ENCODE results near the gene PGS1.

The PGS1 gene

DNA sequence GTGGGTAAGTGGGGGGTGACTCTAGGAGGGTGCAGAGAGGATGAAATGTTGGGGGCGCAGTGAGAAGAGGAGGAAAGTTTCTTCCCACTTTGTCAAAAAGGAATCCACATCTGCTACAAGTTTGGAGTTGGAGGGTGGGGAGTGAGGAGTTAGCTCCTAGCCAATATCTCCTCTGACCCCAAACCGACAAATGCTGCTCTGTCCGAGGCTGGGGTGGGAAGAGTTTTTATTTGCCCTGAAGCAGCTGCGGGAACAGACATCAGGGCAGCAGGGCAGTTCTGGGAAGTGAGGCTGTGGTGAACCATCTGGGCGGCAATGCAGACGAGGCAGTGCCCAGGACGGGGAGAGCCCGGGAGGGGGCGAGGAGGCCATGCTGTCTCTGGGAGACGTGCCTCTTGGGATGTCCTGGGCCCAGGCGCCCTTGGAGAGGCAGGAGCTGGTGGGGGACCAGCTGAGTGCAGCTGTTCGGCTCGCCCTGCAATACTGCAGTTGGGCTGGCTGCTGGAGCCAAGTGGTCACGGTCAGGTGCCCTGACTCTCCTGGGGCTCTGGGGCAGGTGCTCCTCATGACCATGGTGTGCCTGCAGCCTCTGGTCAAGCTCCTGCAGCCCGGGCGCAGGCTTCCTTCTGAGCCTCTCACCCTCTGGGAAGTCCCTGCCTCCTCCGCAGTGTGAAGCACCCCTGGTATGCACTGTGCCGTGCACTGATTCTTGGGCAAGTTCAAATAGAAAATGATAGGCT is 12.2 kb upstream of the PGS1 start:
- Mint-ChIP-seq H3K27me3 (ENCODE audit: low read depth) (no peaks in the 10 kb centered on the region), H3K36me3 (ENCODE audit: low read depth) (no peaks in the 10 kb centered on the region), H3K4me3 (no peak overlapping the region), H3K9me3 (no peaks in the 10 kb centered on the region), H3K4me1 (ENCODE audit: low read depth) (peaks cover 19% of the 10 kb centered on the region), H3K27ac (no peak overlapping the region)

DNA sequence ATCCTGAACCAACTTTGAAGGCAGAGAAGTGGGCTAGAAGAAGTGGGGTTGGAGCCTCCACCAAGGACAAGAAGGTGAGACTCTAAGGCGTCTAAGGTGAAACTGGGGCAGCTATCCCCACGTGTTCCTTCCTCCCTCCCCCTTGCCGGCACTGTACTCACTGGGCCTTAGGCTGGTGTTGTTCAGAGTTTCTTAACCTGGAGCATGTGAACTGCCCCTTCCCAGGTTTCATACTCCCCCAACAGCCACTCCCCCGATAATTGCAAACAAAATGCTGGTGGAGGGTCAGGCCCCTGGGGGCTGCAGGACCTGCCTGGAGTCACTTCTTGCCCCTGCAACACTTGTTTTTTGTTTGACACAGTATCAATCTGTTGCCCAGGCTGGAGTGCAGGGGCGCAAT is 11.3 kb upstream of the PGS1 start:
- Mint-ChIP-seq H3K36me3 (ENCODE audit: low read depth) (no peaks in the 10 kb centered on the region), H3K9me3 (no peaks in the 10 kb centered on the region), H3K4me3 (no peak overlapping the region), H3K4me1 (ENCODE audit: low read depth) (peaks cover 19% of the 10 kb centered on the region), H3K27me3 (ENCODE audit: low read depth) (no peaks in the 10 kb centered on the region), H3K27ac (no peak overlapping the region)

DNA sequence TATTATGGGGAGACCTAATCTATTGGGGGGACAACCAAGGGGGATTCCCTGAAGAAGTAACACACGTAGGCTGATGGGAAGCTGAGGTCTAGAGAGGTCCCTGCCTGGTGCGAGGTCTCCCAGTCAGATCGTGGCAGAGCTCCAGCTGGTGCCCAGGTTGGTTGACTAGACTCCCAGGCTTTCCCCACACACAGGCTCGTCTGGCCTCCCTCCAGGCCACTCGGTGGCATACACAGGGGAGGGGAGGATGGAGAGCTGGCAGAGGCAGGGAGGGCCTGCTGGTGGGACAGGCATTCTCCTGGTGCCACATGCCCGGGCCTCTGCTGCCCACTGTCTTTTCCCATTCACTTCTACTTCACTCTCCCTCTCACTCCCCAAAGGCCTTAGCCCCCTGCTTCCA is 10.1 kb upstream of the PGS1 start:
- Mint-ChIP-seq H3K27ac (no peak overlapping the region), H3K9me3 (no peaks in the 10 kb centered on the region), H3K4me1 (ENCODE audit: low read depth) (peaks cover 13% of the 10 kb centered on the region), H3K27me3 (ENCODE audit: low read depth) (no peaks in the 10 kb centered on the region), H3K36me3 (ENCODE audit: low read depth) (no peaks in the 10 kb centered on the region), H3K4me3 (no peak overlapping the region)

DNA sequence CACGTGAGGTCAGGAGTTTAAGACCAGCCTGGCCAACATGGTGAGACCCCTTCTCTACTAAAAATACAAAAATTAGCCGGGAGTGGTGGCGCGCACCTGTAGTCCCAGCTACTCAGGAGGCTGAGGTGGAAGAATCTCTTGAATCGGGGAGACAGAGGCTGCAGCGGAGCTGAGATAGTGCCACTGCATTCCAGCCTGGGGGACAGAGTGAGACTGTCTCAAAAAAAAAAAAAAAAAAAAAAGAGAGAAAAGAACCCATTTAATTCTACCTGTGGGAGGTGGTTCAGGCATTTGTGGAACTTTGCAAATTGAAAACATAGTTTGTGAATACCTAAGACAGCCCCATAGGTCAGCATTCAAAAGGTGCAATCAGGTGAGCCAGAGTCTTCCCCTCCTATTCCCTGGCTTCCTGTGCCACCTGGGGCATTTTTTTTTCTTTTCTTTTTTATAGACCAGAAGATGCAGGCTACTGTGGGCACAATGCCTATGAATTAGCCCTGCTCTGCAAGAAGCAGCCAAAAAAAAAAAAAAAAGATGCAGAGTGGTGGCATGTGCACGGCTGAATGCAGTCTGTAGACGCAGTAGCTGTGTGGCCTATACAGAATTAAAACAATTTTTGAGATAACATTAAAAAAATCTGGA is 9.5 kb upstream of the PGS1 start:
- no peak overlapping the region for H3K27ac Mint-ChIP-seq
- H3K27me3 Mint-ChIP-seq (ENCODE audit: low read depth), result no peaks in the 10 kb centered on the region
- H3K4me3 Mint-ChIP-seq, result no peak overlapping the region
- H3K4me1 Mint-ChIP-seq (ENCODE audit: low read depth), result peaks cover 13% of the 10 kb centered on the region
- H3K36me3 Mint-ChIP-seq (ENCODE audit: low read depth), result no peaks in the 10 kb centered on the region
- H3K9me3 Mint-ChIP-seq, result no peaks in the 10 kb centered on the region

DNA sequence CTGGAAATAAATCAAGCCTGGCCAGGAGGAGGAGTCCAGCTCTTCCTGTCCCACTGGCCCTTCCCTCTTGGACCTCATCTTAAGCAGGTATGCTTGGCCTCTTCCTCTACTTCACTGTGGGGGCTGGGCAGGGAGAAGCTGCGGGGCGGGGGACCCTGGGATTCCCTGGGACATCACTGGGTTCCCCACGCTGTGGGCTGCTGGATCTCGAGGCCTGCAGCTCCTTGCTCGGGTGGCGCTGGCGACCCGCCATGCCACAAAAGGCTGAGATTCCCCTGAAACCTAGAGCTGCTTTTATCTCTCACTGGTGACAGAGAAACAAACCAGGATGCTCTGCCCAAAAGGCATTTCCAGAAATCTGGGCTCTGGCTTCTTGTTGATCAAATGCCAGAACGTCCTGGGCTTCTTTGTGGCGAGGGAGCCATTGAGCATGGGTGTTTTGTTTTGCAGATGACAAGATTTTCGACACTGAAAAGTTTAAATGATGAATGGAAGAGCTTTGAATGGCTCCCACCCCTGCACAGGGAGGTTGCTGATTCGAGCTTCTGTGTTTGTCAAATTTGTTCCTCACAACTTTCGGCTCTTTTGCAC is 8.6 kb upstream of the PGS1 start:
- peaks cover 6% of the 10 kb centered on the region for H3K4me1 Mint-ChIP-seq (ENCODE audit: low read depth)
- no peaks in the 10 kb centered on the region for H3K36me3 Mint-ChIP-seq (ENCODE audit: low read depth)
- H3K27me3 Mint-ChIP-seq (ENCODE audit: low read depth), result no peaks in the 10 kb centered on the region
- H3K4me3 Mint-ChIP-seq, result no peak overlapping the region
- no peak overlapping the region for H3K27ac Mint-ChIP-seq
- H3K9me3 Mint-ChIP-seq, result no peaks in the 10 kb centered on the region

DNA sequence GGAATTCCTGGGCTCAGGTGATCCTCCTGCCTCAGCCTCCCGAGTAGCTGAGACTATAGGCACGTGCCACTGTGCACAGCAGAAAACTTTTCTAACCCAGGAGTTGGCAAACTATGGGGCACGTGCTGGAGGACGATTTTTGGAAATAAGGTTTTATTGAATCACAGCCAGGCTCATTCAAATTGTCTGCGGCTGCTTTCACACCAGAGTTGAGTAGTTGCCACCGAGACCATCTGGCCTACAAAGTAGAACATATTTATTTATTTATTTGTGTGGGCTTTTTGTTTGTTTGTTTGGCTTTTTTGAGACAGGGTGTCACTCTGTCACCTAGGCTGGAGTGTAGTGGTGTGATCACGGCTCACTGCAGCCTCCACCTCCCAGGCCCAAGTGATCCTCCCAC is 7.4 kb upstream of the PGS1 start:
- Mint-ChIP-seq H3K36me3 (ENCODE audit: low read depth) (no peaks in the 10 kb centered on the region), H3K4me1 (ENCODE audit: low read depth) (no peaks in the 10 kb centered on the region), H3K9me3 (no peaks in the 10 kb centered on the region), H3K4me3 (no peak overlapping the region), H3K27ac (no peak overlapping the region), H3K27me3 (ENCODE audit: low read depth) (no peaks in the 10 kb centered on the region)

DNA sequence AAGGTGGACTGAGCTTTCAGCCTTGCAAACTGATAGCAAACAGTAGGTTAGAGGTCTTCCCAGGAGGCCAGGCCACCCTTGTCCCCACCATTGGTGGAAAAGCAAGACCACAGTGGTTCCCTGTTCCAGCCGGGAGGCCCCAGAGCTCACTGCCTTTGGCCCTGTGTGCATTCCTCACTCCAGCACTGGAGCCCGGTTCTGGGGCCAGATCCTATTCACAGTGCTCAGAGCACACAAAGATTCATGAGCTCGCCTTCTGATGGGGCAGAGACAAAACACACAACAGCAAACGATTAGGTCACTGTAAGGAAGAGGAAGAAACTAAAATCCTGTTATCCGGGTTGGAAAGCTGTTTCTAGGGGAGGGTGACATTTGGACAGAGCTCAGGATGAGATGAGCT is 5.6 kb upstream of the PGS1 start:
- Mint-ChIP-seq H3K4me3 (no peak overlapping the region), H3K27me3 (ENCODE audit: low read depth) (no peaks in the 10 kb centered on the region), H3K9me3 (no peaks in the 10 kb centered on the region), H3K27ac (no peak overlapping the region), H3K4me1 (ENCODE audit: low read depth) (peaks cover 6% of the 10 kb centered on the region), H3K36me3 (ENCODE audit: low read depth) (no peaks in the 10 kb centered on the region)

DNA sequence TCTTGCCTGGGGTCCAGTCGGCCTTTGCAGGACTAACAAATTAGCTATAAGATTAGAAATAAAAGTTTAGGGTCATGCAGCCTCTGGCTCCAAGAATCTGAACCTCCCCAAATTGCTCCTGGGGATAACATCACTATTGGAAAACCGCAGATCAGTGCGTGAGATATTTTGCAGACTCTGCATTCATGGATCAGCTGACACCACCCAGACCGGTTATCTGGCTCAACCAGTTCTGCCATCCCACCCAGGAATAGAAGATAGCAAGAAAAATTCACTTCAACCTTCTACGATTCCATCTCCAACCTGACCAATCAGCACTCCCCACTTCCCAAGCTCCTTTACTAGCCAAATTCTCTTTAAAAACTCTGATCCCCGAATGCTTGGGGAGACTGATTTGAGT is 4.3 kb upstream of the PGS1 start:
- peaks cover 10% of the 10 kb centered on the region for H3K4me1 Mint-ChIP-seq (ENCODE audit: low read depth)
- H3K9me3 Mint-ChIP-seq, result no peaks in the 10 kb centered on the region
- no peaks in the 10 kb centered on the region for H3K27me3 Mint-ChIP-seq (ENCODE audit: low read depth)
- peaks cover 4% of the 10 kb centered on the region for H3K36me3 Mint-ChIP-seq (ENCODE audit: low read depth)
- no peak overlapping the region for H3K4me3 Mint-ChIP-seq
- H3K27ac Mint-ChIP-seq, result no peak overlapping the region

DNA sequence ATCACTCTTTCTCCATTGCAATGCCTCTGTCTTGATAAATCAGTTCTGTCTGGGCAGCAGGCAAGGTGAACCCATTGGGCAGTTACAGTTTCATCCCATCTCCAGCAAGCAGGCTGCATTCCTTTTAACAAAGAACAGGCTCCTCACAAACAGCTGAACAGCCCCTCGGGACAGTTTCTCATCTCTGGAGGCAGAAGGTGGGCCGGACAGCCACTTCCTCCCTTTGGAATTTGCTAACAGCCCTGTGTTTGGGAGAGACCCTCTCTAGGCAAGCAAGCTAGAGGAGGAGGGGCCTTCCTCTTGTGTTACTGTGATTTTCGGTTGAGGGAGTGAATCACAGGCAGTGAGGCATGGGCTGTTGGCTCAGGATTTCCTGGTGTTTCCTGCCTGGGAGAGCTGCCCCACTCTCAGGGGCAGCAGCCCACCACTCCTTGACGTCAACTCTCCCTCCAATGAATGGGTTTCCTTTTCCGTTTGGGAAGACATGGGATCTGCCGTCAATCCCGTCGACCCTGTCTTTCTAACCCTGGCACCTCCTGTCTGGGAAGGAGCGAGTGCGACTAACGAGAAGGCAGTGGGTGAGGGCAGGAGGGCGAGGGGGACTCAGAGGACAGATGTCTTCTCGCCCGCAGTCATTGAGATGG is 3.7 kb upstream of the PGS1 start:
- Mint-ChIP-seq H3K27me3 (ENCODE audit: low read depth) (no peaks in the 10 kb centered on the region), H3K36me3 (ENCODE audit: low read depth) (peaks cover 6% of the 10 kb centered on the region), H3K9me3 (no peaks in the 10 kb centered on the region), H3K4me3 (no peak overlapping the region), H3K4me1 (ENCODE audit: low read depth) (peaks cover 11% of the 10 kb centered on the region), H3K27ac (no peak overlapping the region)

DNA sequence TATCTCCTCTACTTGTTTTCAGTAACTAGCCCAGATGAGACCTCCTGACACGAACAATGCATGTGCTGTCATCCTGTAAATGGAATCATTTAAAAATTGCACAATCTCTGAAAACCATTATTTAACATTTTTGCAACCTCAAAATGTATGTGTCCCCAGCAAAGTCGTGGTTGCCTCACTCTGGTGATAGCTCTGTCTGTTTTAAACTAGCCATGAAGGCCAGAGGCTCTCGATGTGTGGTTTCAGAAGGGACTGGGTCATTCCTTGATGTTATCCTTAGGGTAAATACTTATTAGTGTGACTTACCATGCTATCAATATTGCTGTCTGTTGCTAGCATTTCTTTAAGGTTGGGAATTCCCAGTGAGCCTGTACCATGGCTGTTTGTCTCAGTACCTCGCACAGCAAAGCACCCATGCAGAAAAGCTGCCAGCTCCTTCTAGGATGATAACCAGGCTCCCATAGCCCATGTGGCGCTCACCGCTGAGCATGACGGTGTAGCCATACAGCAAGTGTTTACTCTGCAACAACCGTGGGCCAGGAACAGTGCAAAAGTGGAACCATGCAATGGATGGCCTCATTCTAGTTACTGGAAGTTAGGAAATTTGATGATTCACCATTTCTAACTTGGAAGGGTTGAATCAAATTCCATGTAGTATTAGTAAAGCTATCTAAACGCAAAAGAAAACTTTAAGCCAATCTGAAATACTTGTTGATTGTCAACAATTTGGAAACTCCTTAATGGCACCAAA is 2.9 kb upstream of the PGS1 start:
- no peaks in the 10 kb centered on the region for H3K9me3 Mint-ChIP-seq
- peaks cover 18% of the 10 kb centered on the region for H3K4me1 Mint-ChIP-seq (ENCODE audit: low read depth)
- H3K27ac Mint-ChIP-seq, result no peak overlapping the region
- H3K36me3 Mint-ChIP-seq (ENCODE audit: low read depth), result peaks cover 11% of the 10 kb centered on the region
- H3K4me3 Mint-ChIP-seq, result no peak overlapping the region
- H3K27me3 Mint-ChIP-seq (ENCODE audit: low read depth), result no peaks in the 10 kb centered on the region

DNA sequence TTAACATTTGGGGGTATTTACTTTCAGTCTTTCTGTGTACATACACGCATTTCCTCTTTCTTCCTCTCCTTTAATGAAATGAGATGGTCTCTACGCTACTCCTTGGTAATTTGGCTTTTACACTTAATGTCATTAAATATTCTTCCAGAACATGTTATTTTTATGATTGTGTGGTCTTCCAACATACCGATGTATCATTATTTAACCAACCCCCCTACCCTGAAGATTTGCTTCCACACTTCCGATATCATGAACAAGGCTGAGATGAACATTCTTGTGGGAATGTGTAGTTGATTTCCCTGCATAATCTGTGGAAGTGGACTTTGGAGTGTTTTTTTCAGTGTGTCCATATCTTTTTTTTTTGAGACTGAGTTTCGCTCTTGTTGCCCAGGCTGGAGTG is 2.3 kb upstream of the PGS1 start:
- Mint-ChIP-seq H3K36me3 (ENCODE audit: low read depth) (peaks cover 11% of the 10 kb centered on the region), H3K27ac (no peak overlapping the region), H3K4me1 (ENCODE audit: low read depth) (peaks cover 23% of the 10 kb centered on the region), H3K4me3 (no peak overlapping the region), H3K27me3 (ENCODE audit: low read depth) (no peaks in the 10 kb centered on the region), H3K9me3 (no peaks in the 10 kb centered on the region)

DNA sequence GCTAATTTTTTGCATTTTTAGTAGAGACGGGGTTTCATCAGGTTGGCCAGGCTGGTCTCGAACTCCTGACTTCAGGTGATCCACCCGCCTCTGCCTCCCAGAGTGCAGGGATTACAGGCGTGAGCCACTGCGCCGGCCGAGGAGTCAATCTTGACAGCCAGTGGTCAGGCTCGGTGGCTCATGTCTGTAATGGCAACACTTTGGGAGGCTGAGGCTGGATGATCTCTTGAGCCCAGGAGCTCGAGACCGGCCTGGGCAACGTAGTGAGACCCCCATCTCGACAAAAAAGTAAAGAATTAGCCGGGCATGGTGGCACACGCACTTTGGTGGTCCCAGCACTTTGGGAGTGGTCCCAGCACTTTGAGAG is 608 bp upstream of the PGS1 start:
- peaks cover 19% of the 10 kb centered on the region for H3K36me3 Mint-ChIP-seq (ENCODE audit: low read depth)
- peaks cover 37% of the 10 kb centered on the region for H3K4me1 Mint-ChIP-seq (ENCODE audit: low read depth)
- H3K4me3 Mint-ChIP-seq, result peak overlapping the region; percentile 64
- H3K9me3 Mint-ChIP-seq, result no peaks in the 10 kb centered on the region
- H3K27me3 Mint-ChIP-seq (ENCODE audit: low read depth), result no peaks in the 10 kb centered on the region
- H3K27ac Mint-ChIP-seq, result peak overlapping the region; percentile 81

DNA sequence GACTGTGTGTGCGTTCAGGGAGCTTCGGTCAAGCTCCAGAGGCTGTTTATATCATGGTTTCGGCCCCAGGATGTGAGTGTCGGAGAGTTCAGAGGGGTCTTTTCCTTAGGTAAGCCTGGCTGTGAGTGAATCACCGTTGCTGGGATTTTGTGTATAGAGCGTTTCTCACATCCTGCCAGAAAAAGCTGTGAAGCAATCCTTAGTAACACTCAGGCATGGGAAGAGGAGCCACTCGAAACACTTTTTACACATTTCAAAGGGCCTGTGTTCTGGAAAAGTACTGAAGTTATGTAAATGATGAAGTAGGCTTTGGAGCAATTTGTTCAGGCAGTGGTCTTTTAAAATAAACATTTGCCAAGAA is 662 bp downstream of the PGS1 start:
- no peaks in the 10 kb centered on the region for H3K27me3 Mint-ChIP-seq (ENCODE audit: low read depth)
- H3K36me3 Mint-ChIP-seq (ENCODE audit: low read depth), result peaks cover 23% of the 10 kb centered on the region
- no peaks in the 10 kb centered on the region for H3K9me3 Mint-ChIP-seq
- peak overlapping the region; percentile 96 for H3K27ac Mint-ChIP-seq
- peak overlapping the region; percentile 98 for H3K4me3 Mint-ChIP-seq
- peaks cover 48% of the 10 kb centered on the region for H3K4me1 Mint-ChIP-seq (ENCODE audit: low read depth)

DNA sequence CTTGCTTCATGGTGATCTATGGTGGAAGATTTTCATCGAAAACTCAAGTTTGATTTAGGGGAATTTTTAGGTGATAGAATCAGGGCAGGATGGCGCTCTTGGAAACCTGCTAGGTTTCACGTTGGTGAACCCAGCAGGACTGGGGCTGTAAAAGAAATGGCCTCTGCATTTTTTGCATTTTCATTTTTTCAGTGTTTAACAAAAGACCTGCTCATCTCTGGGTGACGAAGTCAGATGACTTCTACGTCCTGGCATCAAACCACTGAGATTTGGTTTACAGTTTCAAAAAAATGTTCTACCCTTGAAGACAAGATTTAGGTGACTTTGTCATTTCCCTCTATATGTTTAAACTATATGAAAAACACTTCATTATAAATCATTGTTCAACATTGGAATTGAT is 1.9 kb downstream of the PGS1 start:
- H3K36me3 Mint-ChIP-seq (ENCODE audit: low read depth), result peaks cover 27% of the 10 kb centered on the region
- H3K9me3 Mint-ChIP-seq, result no peaks in the 10 kb centered on the region
- no peaks in the 10 kb centered on the region for H3K27me3 Mint-ChIP-seq (ENCODE audit: low read depth)
- peaks cover 58% of the 10 kb centered on the region for H3K4me1 Mint-ChIP-seq (ENCODE audit: low read depth)
- peak overlapping the region; percentile 94 for H3K27ac Mint-ChIP-seq
- peak overlapping the region; percentile 98 for H3K4me3 Mint-ChIP-seq

All from T-helper 1 cell treated with Interleukin-12 subunit alpha and Interleukin-12 subunit beta and Interleukin-4 antibody, amounts not matched to agents 30 μg/mL and 1 μg/mL, for 36 hours (primary cell).